H1 (cell line): Measurements from ENCODE around the gene COL27A1. TPM values are rescaled to one million over a fixed set of nuclear protein-coding genes. Genes with fewer than 3 reads are reported as not detected.
A peak's percentile ranks its signal among the peaks of the same experiment; 100 is the strongest.

ENCODE experiments used
- CHD1 ChIP-seq: IDR thresholded peaks from 2 replicates; pipeline ENCODE4 v1.6.1; 2012; ENCODE audit warnings: low read depth, low read length, improper control_type of control experiment
- CHD7 ChIP-seq: fragments of 300-600 bp; sonication (generic); IDR thresholded peaks from 2 replicates; pipeline ENCODE4 v1.7.1; 2012; ENCODE audit warnings: low read length, moderate library complexity, mild to moderate bottlenecking, inconsistent platforms; ENCODE audit not compliant: insufficient replicate concordance
- CTBP2 ChIP-seq: IDR thresholded peaks from 2 replicates; pipeline ENCODE4 v1.7.0; 2011; ENCODE audit warnings: borderline replicate concordance, mild to moderate bottlenecking, moderate library complexity, mixed read lengths, low read length; ENCODE audit not compliant: insufficient read depth, insufficient read length
- EZH2 ChIP-seq: fragments of 200-600 bp; sonication (generic); IDR thresholded peaks from 2 replicates; pipeline ENCODE4 v1.7.1; 2012; ENCODE audit warnings: low read depth, mild to moderate bottlenecking, moderate library complexity, low read length, inconsistent platforms; ENCODE audit not compliant: severe bottlenecking
- GTF2F1 ChIP-seq: IDR thresholded peaks from 2 replicates; pipeline ENCODE4 v1.6.1; 2012; ENCODE audit warnings: low read depth, low read length, improper control_type of control experiment, borderline replicate concordance
- JUND ChIP-seq: IDR thresholded peaks from 2 replicates; pipeline ENCODE4 v1.6.1; 2011; ENCODE audit warnings: mild to moderate bottlenecking, improper control_type of control experiment, low read length
- KDM4A ChIP-seq: IDR thresholded peaks from one replicate; pipeline ENCODE4 v1.7.1; 2012; ENCODE audit warnings: low read depth, mild to moderate bottlenecking, moderate library complexity, low read length, inconsistent platforms; ENCODE audit not compliant: severe bottlenecking
- KDM5A ChIP-seq: fragments of 200-600 bp; IDR thresholded peaks from 2 replicates; pipeline ENCODE4 v1.7.1; 2012; ENCODE audit warnings: mild to moderate bottlenecking, low read length, inconsistent platforms, mixed read lengths
- SIRT6 ChIP-seq: IDR thresholded peaks from one replicate; pipeline ENCODE4 v1.7.1; 2012; ENCODE audit warnings: low read length, inconsistent platforms
- ZNF274 ChIP-seq: IDR thresholded peaks from 2 replicates; pipeline ENCODE4 v1.7.0; 2012; ENCODE audit warnings: low read length, borderline replicate concordance; ENCODE audit errors: extremely low read depth
- polyA plus RNA-seq, 7 experiments: library from polyadenylated mRNA; depleted of rRNA in 3 of 7; stranded (reverse) in 5 of 7; unstranded in 2 of 7; fragments of >200 nt in 5 of 7; fragments of 200-250 nt in 2 of 7; gene quantifications; 1 replicate in 5 of 7; 2 replicates in 1 of 7; 4 replicates in 1 of 7; pipeline versions ENCODE4 v1.2.1 to v1.2.3, GENCODE V29; 2011 to 2013; ENCODE audit warnings: missing spikeins in 2 of 7, mixed read lengths in 2 of 7
- total RNA-seq: library from RNA; stranded (reverse); fragmentation: NEBNext Ultra II Directional; extraction: Animal tissue kit (Norgen Biotek cat#: 25700); gene quantifications from 2 replicates; pipeline ENCODE4 v1.2.1, GENCODE V29; 2021

COL27A1 gene
- total and polyA plus RNA-seq, 2 of the 8 experiments (the other 6 are each of a cell fraction or from before 2014, with no cell fraction given) = 15.1 to 22.8 TPM

GRCh38 chr9:114108016-114108833 lies 47.1 kb upstream of the COL27A1 start (continued):
- TF ChIP-seq CHD7 = no peak
- TF ChIP-seq EZH2 = no peak
- no peak for TF ChIP-seq CHD1
- peak; percentile 52 for TF ChIP-seq CTBP2
- TF ChIP-seq ZNF274 = no peak
- no peak for TF ChIP-seq KDM4A
- no peak for TF ChIP-seq KDM5A
- TF ChIP-seq JUND = peak; percentile 18; the same call in 1 of the 2 replicates
- no peak for TF ChIP-seq SIRT6
- no peak for TF ChIP-seq GTF2F1
